Ascending aorta (tissue), 2 donors: ENCODE measurements around the gene STK11IP. TPM values are rescaled to one million over a fixed set of nuclear protein-coding genes. Genes with fewer than 3 reads are reported as not detected.
A peak's percentile ranks its signal among the peaks of the same experiment; 100 is the strongest.

ENCODE experiments used
- DNase-seq, 2 donors: peaks; one replicate each; pipeline ENCODE4 v3.0.0-alpha.2; 2019; ENCODE audit warnings: low spot score in 2 of 2
- H3K27ac ChIP-seq, 2 donors: fragments of 200-600 bp; sonication (generic); one replicate each; pipeline ENCODE4 v1.5.1; 2016 to 2017; ENCODE audit warnings: mild to moderate bottlenecking in 1 of 2
- H3K27me3 ChIP-seq: fragments of 200-600 bp; sonication (generic); one replicate; pipeline ENCODE4 v1.5.1; 2017
- H3K36me3 ChIP-seq, 2 donors: fragments of 200-600 bp; sonication (generic); one replicate each; pipeline ENCODE4 v1.5.1; 2016
- H3K4me1 ChIP-seq, 2 donors: fragments of 200-600 bp; sonication (generic); one replicate each; pipeline ENCODE4 v1.5.1; 2016 to 2017; ENCODE audit warnings: mild to moderate bottlenecking in 1 of 2
- H3K4me3 ChIP-seq, 2 donors: fragments of 200-600 bp; sonication (generic); one replicate each; pipeline ENCODE4 v1.5.1; 2016 to 2017; ENCODE audit warnings: mild to moderate bottlenecking in 1 of 2
- H3K9me3 ChIP-seq, 2 donors: fragments of 200-600 bp; sonication (generic); one replicate each; pipeline ENCODE4 v1.5.1; 2016
- CTCF ChIP-seq, 3 experiments: fragments of 200-600 bp in 2 of 3; fragments of 450-650 bp in 1 of 3; sonication (generic) in 2 of 3; IDR thresholded peaks; one replicate each; pipeline ENCODE4 v1.5.1; 2016 to 2019; ENCODE audit warnings: antibody characterized with exemption in 3 of 3, mild to moderate bottlenecking in 1 of 3, moderate library complexity in 1 of 3
- intact Hi-C: fragments of 100-400 bp; cut with DNase I; formaldehyde crosslinking; loops from one replicate; pipeline ENCODE4 v1.15.1; 2023
- total RNA-seq: library from RNA; depleted of rRNA; stranded (reverse); fragments of >200 nt; gene quantifications from one replicate; pipeline ENCODE4 v1.1.0, GENCODE V29; 2016

The STK11IP gene
- total RNA-seq, 1 donor from 2014 or later: 138 TPM

GRCh38 chr2:219628986-219629901 is 31.6 kb downstream of the STK11IP start:
- no peaks in the 10 kb centered on the region for H3K36me3 ChIP-seq
- H3K27me3 ChIP-seq: no peaks in the 10 kb centered on the region
- H3K9me3 ChIP-seq: no peaks in the 10 kb centered on the region
- no peak overlapping the region for H3K4me3 ChIP-seq
- no peak overlapping the region for H3K27ac ChIP-seq
- peaks cover 0 to 3% of the 10 kb centered on the region in 2 donors for H3K4me1 ChIP-seq
- intact Hi-C loops: no loop called here
- peak in 1 of 2 donors; percentile 59 for DNase-seq
- TF ChIP-seq CTCF (IDR thresholded peaks at IDR 0.05): no peak

- Histone ChIP-seq H3K27ac (no peak overlapping the region), H3K4me1 (peaks cover 0 to 3% of the 10 kb centered on the region in 2 donors), H3K36me3 (no peaks in the 10 kb centered on the region), H3K27me3 (no peaks in the 10 kb centered on the region), H3K4me3 (no peak overlapping the region), H3K9me3 (no peaks in the 10 kb centered on the region)
- intact Hi-C loops: no loop called here
- TF ChIP-seq CTCF (IDR thresholded peaks at IDR 0.05): no peak
- DNase-seq: peak in 1 of 2 donors; percentile 63
Observed at GRCh38 chr2:219629976-219630695, 32.5 kb downstream of the STK11IP start.

- Histone ChIP-seq H3K9me3 (no peaks in the 10 kb centered on the region), H3K4me1 (peaks cover 0 to 3% of the 10 kb centered on the region in 2 donors), H3K27me3 (no peaks in the 10 kb centered on the region), H3K4me3 (no peak overlapping the region), H3K27ac (no peak overlapping the region), H3K36me3 (no peaks in the 10 kb centered on the region)
- intact Hi-C loops: no loop called here
- peak in 1 of 2 donors; percentile 60 for DNase-seq
- TF ChIP-seq CTCF (IDR thresholded peaks at IDR 0.05): no peak
Observed at GRCh38 chr2:219630770-219631405, 33.2 kb downstream of the STK11IP start.

GRCh38 chr2:219631406-219631891 is 33.8 kb downstream of the STK11IP start:
- no peak for TF ChIP-seq CTCF (IDR thresholded peaks at IDR 0.05)

GRCh38 chr2:219631904-219632759 is 34.5 kb downstream of the STK11IP start:
- TF ChIP-seq CTCF (IDR thresholded peaks at IDR 0.05): no peak
- no peaks in the 10 kb centered on the region for H3K36me3 ChIP-seq
- no peaks in the 10 kb centered on the region for H3K9me3 ChIP-seq
- intact Hi-C loops: no loop called here
- H3K4me3 ChIP-seq: no peak overlapping the region
- peak in 1 of 2 donors; percentile 58 for DNase-seq
- no peaks in the 10 kb centered on the region for H3K27me3 ChIP-seq
- no peak overlapping the region for H3K27ac ChIP-seq
- peaks cover 0 to 3% of the 10 kb centered on the region in 2 donors for H3K4me1 ChIP-seq

More at GRCh38 chr2:219631406-219631891, 33.8 kb downstream of the STK11IP start:
- Histone ChIP-seq H3K27ac (no peak overlapping the region), H3K4me3 (no peak overlapping the region), H3K27me3 (no peaks in the 10 kb centered on the region), H3K9me3 (no peaks in the 10 kb centered on the region), H3K4me1 (peaks cover 0 to 3% of the 10 kb centered on the region in 2 donors), H3K36me3 (no peaks in the 10 kb centered on the region)
- intact Hi-C loops: no loop called here
- no peak for DNase-seq
